B cell (primary cell): Measurements from ENCODE around the gene CCL26. TPM values are rescaled to one million over a fixed set of nuclear protein-coding genes. Genes with fewer than 3 reads are reported as not detected.

Experiments
- ATAC-seq: fragments of 200-7000 bp; cut with Tn5 transposase; one replicate; pipeline ENCODE4 v1.10.0; 2021; ENCODE audit warnings: low read depth, mild to moderate bottlenecking, moderate number of reproducible peaks, moderate library complexity
- CTCF ChIA-PET: fragments of 350-600 bp; sonication (Branson Sonifier 250); formaldehyde crosslinking; loops from one replicate; lab custom pipeline; 2021; ENCODE audit warnings: antibody characterized with exemption, inconsistent platforms; lab: Charles Lee
- POLR2A ChIA-PET: fragments of 350-600 bp; sonication (Branson Sonifier 250); formaldehyde crosslinking; loops from one replicate; lab custom pipeline; 2021; ENCODE audit warnings: antibody characterized with exemption; lab: Charles Lee
- DNase-seq: peaks from one replicate; pipeline ENCODE4 v3.0.0; 2013
- H2AFZ ChIP-seq: 2 replicates; pipeline ENCODE4 v1.6.1; 2012; ENCODE audit warnings: mild to moderate bottlenecking, low read depth, low read length; ENCODE audit not compliant: insufficient read depth, poor library complexity, severe bottlenecking
- H3K27ac ChIP-seq, 2 donors: 1 replicate in 1 of 2; 2 replicates in 1 of 2; pipeline ENCODE4 v1.5.1; 2012 to 2013; ENCODE audit warnings: low read length in 2 of 2, mild to moderate bottlenecking in 2 of 2, moderate library complexity in 1 of 2
- H3K27me3 ChIP-seq, 4 experiments: fragments of 200-600 bp in 1 of 4; sonication (generic) in 1 of 4; replicated peaks in 1 of 4; 1 replicate in 2 of 4; 2 replicates in 2 of 4; pipeline versions ENCODE4 v1.6.1 to v1.7.0; 2013 to 2016; ENCODE audit warnings: low read length in 3 of 4, mild to moderate bottlenecking in 2 of 4, mixed read lengths in 1 of 4, moderate library complexity in 1 of 4; ENCODE audit not compliant: insufficient read depth in 4 of 4, control insufficient read depth in 3 of 4; ENCODE audit errors: control extremely low read depth in 1 of 4
- H3K36me3 ChIP-seq, 2 experiments: replicated peaks in 1 of 2; 1 replicate in 1 of 2; 2 replicates in 1 of 2; pipeline versions ENCODE4 v1.6.1 to v1.7.1; 2013; ENCODE audit warnings: low read length in 1 of 2; ENCODE audit not compliant: insufficient read depth in 2 of 2, control insufficient read depth in 1 of 2; ENCODE audit errors: control extremely low read depth in 1 of 2, extremely low read depth in 1 of 2
- H3K4me1 ChIP-seq, 2 donors: fragments of 200-600 bp in 1 of 2; sonication (generic) in 1 of 2; 1 replicate in 1 of 2; 2 replicates in 1 of 2; pipeline versions ENCODE4 v1.5.1 to v1.6.1; 2013 to 2017; ENCODE audit warnings: low read length in 2 of 2; ENCODE audit not compliant: control insufficient read depth in 2 of 2, insufficient read depth in 2 of 2
- H3K4me2 ChIP-seq: replicated peaks from 2 replicates; pipeline ENCODE3; 2012; ENCODE audit warnings: mild to moderate bottlenecking, low read depth, low read length; ENCODE audit not compliant: poor library complexity, severe bottlenecking
- H3K4me3 ChIP-seq, 5 experiments: fragments of 200-600 bp in 1 of 5; sonication (generic) in 1 of 5; 1 replicate in 3 of 5; 2 replicates in 2 of 5; pipeline versions ENCODE4 v1.5.1 to v1.7.0; 2011 to 2016; ENCODE audit warnings: low read length in 4 of 5, mild to moderate bottlenecking in 4 of 5, low read depth in 2 of 5, control low read depth in 1 of 5, moderate library complexity in 1 of 5; ENCODE audit not compliant: insufficient read depth in 1 of 5; ENCODE audit errors: control extremely low read depth in 1 of 5, extremely low read depth in 1 of 5
- H3K79me2 ChIP-seq: fragments of 200-600 bp; sonication (generic); one replicate; pipeline ENCODE4 v1.6.0; 2016; ENCODE audit warnings: low read length; ENCODE audit not compliant: control insufficient read depth, insufficient read depth
- H3K9ac ChIP-seq: fragments of 200-600 bp; sonication (generic); 2 replicates; pipeline ENCODE4 v1.6.1; 2017; ENCODE audit warnings: mild to moderate bottlenecking, low read length, moderate library complexity
- H3K9me3 ChIP-seq, 3 donors: one replicate each; pipeline versions ENCODE4 v1.6.1 to v1.7.1; 2013; ENCODE audit warnings: low read length in 2 of 3; ENCODE audit not compliant: control insufficient read depth in 2 of 3, insufficient read depth in 1 of 3; ENCODE audit errors: control extremely low read depth in 1 of 3
- H4K20me1 ChIP-seq: 2 replicates; pipeline ENCODE4 v1.6.0; 2012; ENCODE audit warnings: mild to moderate bottlenecking, low read length; ENCODE audit not compliant: insufficient read depth, control insufficient read depth, poor library complexity, severe bottlenecking
- H3K27ac Mint-ChIP-seq: one replicate; pipeline ENCODE4 v1.8.0; 2021; ENCODE audit warnings: mixed read lengths
- H3K27me3 Mint-ChIP-seq: one replicate; pipeline ENCODE4 v1.8.0; 2021; ENCODE audit warnings: mixed read lengths
- H3K4me1 Mint-ChIP-seq: one replicate; pipeline ENCODE4 v1.8.0; 2021; ENCODE audit warnings: mixed read lengths
- H3K4me3 Mint-ChIP-seq: one replicate; pipeline ENCODE4 v1.8.0; 2021; ENCODE audit warnings: mixed read lengths
- H3K9me3 Mint-ChIP-seq: one replicate; pipeline ENCODE4 v1.8.0; 2022; ENCODE audit warnings: mixed read lengths; ENCODE audit not compliant: insufficient read depth
- EZH2 ChIP-seq: IDR thresholded peaks from 2 replicates; pipeline ENCODE4 v1.6.1; 2012; ENCODE audit warnings: borderline replicate concordance, low read depth, mild to moderate bottlenecking, moderate library complexity, low read length; ENCODE audit not compliant: insufficient read depth, poor library complexity, severe bottlenecking
- WGBS: methylation state at CpG from one replicate; pipeline ENCODE4 v1.1.5; 2013; ENCODE audit warnings: missing lambda C conversion rate; ENCODE audit not compliant: insufficient coverage; 5-methylcytosine and 5-hydroxymethylcytosine counted together
- intact Hi-C: fragments of 100-400 bp; cut with micrococcal nuclease; formaldehyde crosslinking; loops from one replicate; pipeline ENCODE4 v1.10.0; 2022
- polyA plus RNA-seq: library from polyadenylated mRNA; depleted of rRNA; stranded (reverse); fragments of >200 nt; gene quantifications from 2 replicates; pipeline ENCODE4 v1.2.3, GENCODE V29; 2012
- total RNA-seq, 2 donors: library from RNA; stranded (reverse); fragments of 120-200 nt in 1 of 2; gene quantifications; 1 replicate in 1 of 2; 2 replicates in 1 of 2; pipeline versions ENCODE4 v1.2.3 to v1.2.4, GENCODE V29; 2013 to 2022
- TF ChIP-seq, protein P1 (sequence below): fragments of 200-600 bp; IDR thresholded peaks from one replicate; pipeline ENCODE4 v1.8.0; 2022; ENCODE audit warnings: antibody characterized with exemption, mild to moderate bottlenecking

Gene CCL26
- total and polyA plus RNA-seq, 2 donors (not counting 1 experiment from before 2014, with no cell fraction given), result not detected

DNA sequence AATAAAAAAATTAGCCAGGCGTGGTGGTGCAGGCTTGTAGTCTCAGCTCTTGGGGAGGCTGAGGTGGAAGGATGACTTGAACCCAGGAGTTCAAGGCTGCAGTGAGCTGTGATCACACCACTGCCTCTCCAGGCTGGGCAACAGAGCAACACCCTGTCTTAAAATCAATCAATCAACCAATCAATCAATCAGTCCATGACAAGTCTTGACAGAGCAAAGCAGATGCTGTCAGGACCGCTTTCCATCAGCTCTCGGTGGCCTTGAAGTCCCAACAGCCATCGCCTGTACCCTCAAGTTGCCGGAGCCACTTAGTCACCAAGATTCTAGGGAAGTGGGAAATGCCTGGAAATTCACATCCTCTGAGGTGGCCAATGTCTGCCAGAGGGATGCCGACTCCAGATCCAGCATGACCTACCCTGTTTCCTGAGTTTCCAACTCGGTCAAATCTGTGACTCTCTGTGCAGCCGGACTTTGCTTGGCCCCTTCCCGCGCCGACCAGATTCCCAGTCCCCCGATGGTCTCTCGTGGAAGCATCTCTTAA lies 42.5 kb upstream of the CCL26 start:
- DNase-seq, result no peak
- ATAC-seq, result no peak

DNA sequence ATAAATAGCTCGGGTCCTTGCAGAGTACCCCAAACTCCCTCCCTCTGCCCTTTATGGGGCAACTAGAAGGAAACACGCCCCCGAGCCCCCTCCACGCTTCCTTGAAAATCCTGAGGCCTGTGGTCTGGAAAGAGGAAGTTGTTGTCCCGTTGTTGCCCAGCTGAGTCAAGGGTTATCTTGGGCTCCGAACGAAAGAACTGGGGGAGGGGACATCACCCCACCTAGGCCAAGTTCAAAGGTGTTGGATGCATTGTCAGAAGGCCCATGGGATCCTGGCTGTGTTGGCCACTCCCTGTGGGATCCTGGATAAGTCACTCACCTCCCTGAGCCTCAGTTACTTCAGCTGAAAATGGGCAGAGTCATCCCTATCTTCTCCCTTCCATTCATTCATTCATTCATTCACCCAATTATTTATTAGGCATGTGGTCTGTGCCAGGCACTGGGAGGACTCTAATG lies 41.8 kb upstream of the CCL26 start, which contains the start of gene CCL24:
TSS of gene CCL24 (minus strand) at position 26 of the 456 bp plus-strand sequence. CDS start 91 bp downstream, outside the sequence.
- Mint-ChIP-seq H3K4me1 (no peaks in the 10 kb centered on the region), H3K27ac (no peak within 1 kb of the TSS), H3K9me3 (no peaks in the 10 kb centered on the region), H3K27me3 (peaks cover 9% of the 10 kb centered on the region), H3K4me3 (no peak within 1 kb of the TSS)
- intact Hi-C loops, result no loop called here
- Histone ChIP-seq H3K4me3 (no peak within 1 kb of the TSS), H3K79me2 (no peaks in the 10 kb centered on the region), H3K27me3 (no peaks in the 10 kb centered on the region), H3K4me1 (no peaks in the 10 kb centered on the region), H2AFZ (no peak within 1 kb of the TSS), H3K9ac (no peak within 1 kb of the TSS), H3K27ac (no peak within 1 kb of the TSS), H4K20me1 (no peaks in the 10 kb centered on the region), H3K4me2 (no peak within 1 kb of the TSS), H3K36me3 (no peaks in the 10 kb centered on the region), H3K9me3 (no peaks in the 10 kb centered on the region)
- CTCF ChIA-PET, result no interaction called here
- TF ChIP-seq, protein P1, sequence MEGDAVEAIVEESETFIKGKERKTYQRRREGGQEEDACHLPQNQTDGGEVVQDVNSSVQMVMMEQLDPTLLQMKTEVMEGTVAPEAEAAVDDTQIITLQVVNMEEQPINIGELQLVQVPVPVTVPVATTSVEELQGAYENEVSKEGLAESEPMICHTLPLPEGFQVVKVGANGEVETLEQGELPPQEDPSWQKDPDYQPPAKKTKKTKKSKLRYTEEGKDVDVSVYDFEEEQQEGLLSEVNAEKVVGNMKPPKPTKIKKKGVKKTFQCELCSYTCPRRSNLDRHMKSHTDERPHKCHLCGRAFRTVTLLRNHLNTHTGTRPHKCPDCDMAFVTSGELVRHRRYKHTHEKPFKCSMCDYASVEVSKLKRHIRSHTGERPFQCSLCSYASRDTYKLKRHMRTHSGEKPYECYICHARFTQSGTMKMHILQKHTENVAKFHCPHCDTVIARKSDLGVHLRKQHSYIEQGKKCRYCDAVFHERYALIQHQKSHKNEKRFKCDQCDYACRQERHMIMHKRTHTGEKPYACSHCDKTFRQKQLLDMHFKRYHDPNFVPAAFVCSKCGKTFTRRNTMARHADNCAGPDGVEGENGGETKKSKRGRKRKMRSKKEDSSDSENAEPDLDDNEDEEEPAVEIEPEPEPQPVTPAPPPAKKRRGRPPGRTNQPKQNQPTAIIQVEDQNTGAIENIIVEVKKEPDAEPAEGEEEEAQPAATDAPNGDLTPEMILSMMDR, result no peak
- DNase-seq (no peak), ATAC-seq (no peak)
- 13% methylated on average over 2 of the region's 7 CpGs for WGBS
- POLR2A ChIA-PET, result no interaction called here

More for the DNA sequence above, 42.5 kb upstream of the CCL26 start:
- H3K27me3 Mint-ChIP-seq, result peaks cover 9% of the 10 kb centered on the region
- ChIA-PET CTCF (no interaction called here), POLR2A (no interaction called here)
- Histone ChIP-seq H3K4me3 (no peak overlapping the region), H3K4me1 (no peaks in the 10 kb centered on the region), H3K27ac (no peak overlapping the region), H3K9ac (no peak overlapping the region), H3K4me2 (no peak overlapping the region), H3K36me3 (no peaks in the 10 kb centered on the region), H4K20me1 (no peaks in the 10 kb centered on the region), H3K79me2 (no peaks in the 10 kb centered on the region), H3K9me3 (no peaks in the 10 kb centered on the region), H3K27me3 (no peaks in the 10 kb centered on the region), H2AFZ (no peak overlapping the region)
- H3K27ac Mint-ChIP-seq, result no peak overlapping the region
- no peaks in the 10 kb centered on the region for H3K9me3 Mint-ChIP-seq
- no peaks in the 10 kb centered on the region for H3K4me1 Mint-ChIP-seq
- H3K4me3 Mint-ChIP-seq, result no peak overlapping the region
- no peak for TF ChIP-seq EZH2
- TF ChIP-seq, protein P1, result no peak
- intact Hi-C loops, result no loop called here
- 93% methylated on average over 11 of the region's 13 CpGs for WGBS
